Osteoblast (primary cell): Measurements from ENCODE around the gene PBX1. TPM values are rescaled to one million over a fixed set of nuclear protein-coding genes. Genes with fewer than 3 reads are reported as not detected.

Experiments used
- DNase-seq: peaks from one replicate; pipeline ENCODE4 v3.0.0; 2011; ENCODE audit warnings: low spot score, mixed read lengths; ENCODE audit not compliant: insufficient read length; ENCODE audit errors: missing footprints
- H2AFZ ChIP-seq: 2 replicates; pipeline ENCODE4 v1.6.0; 2011; ENCODE audit warnings: mild to moderate bottlenecking, low read length
- H3K27ac ChIP-seq: 2 replicates; pipeline ENCODE4 v1.5.1; 2011; ENCODE audit warnings: mild to moderate bottlenecking, low read depth, low read length, moderate library complexity
- H3K27me3 ChIP-seq: 2 replicates; pipeline ENCODE4 v1.6.0; 2012; ENCODE audit warnings: mild to moderate bottlenecking, control low read depth, inconsistent platforms, low read length, moderate library complexity; ENCODE audit not compliant: insufficient read depth
- H3K36me3 ChIP-seq: 2 replicates; pipeline ENCODE4 v1.5.1; 2011; ENCODE audit warnings: mild to moderate bottlenecking, low read length, control low read depth, moderate library complexity; ENCODE audit not compliant: insufficient read depth
- H3K4me1 ChIP-seq: 2 replicates; pipeline ENCODE4 v1.5.1; 2011; ENCODE audit warnings: mild to moderate bottlenecking, low read length, control low read depth, moderate library complexity; ENCODE audit not compliant: insufficient read depth
- H3K4me2 ChIP-seq: 2 replicates; pipeline ENCODE4 v1.6.0; 2011; ENCODE audit warnings: mild to moderate bottlenecking, low read length; ENCODE audit not compliant: insufficient read depth
- H3K4me3 ChIP-seq: fragments of 200-600 bp; sonication (generic); 3 replicates; pipeline ENCODE4 v1.5.1; 2012; ENCODE audit warnings: mild to moderate bottlenecking, low read length, inconsistent platforms; ENCODE audit not compliant: insufficient read depth
- H3K79me2 ChIP-seq: 2 replicates; pipeline ENCODE4 v1.6.0; 2012; ENCODE audit warnings: mild to moderate bottlenecking, low read length, control low read depth, inconsistent platforms; ENCODE audit not compliant: insufficient read depth
- H3K9me3 ChIP-seq: 2 replicates; pipeline ENCODE4 v1.5.1; 2011; ENCODE audit warnings: low read depth, low read length, control low read depth
- H4K20me1 ChIP-seq: 2 replicates; pipeline ENCODE4 v1.6.0; 2012; ENCODE audit warnings: mild to moderate bottlenecking, low read length, control low read depth; ENCODE audit not compliant: insufficient read depth
- total RNA-seq: library from RNA; depleted of rRNA; stranded (reverse); fragments of >200 nt; gene quantifications from 2 replicates; pipeline ENCODE4 v1.2.3, GENCODE V29; 2012
- TF ChIP-seq, protein P1 (sequence below): IDR thresholded peaks from 2 replicates; pipeline ENCODE4 v1.5.1; 2011; ENCODE audit warnings: mild to moderate bottlenecking, low read depth, low read length, moderate library complexity; ENCODE audit errors: extremely low read depth

The PBX1 gene
- total RNA-seq, 1 donor: 10.1 TPM

DNA sequence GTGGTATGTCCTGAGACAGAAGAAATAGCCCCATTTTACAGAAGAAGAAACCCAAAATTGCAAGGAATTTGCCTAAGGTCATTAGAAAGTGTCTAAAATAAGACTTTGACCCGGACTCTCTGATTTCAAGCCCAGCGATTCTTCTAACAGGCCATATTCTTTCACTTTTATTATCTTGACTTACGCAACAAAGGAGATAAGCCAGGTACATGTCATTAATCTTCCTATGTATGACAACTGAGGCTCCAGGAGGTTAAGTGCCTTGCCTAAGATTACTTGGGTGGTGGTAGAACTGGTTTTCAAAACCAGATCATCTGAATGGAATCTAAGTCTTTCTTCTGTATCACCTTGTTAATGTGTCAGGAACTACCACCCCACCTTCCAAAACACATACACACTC, 124.3 kb downstream of the PBX1 start:
- no peak overlapping the region for H2AFZ ChIP-seq
- H3K4me1 ChIP-seq: no peaks in the 10 kb centered on the region
- H3K4me3 ChIP-seq: no peak overlapping the region
- no peak for DNase-seq
- H3K4me2 ChIP-seq: no peak overlapping the region
- TF ChIP-seq, protein P1, sequence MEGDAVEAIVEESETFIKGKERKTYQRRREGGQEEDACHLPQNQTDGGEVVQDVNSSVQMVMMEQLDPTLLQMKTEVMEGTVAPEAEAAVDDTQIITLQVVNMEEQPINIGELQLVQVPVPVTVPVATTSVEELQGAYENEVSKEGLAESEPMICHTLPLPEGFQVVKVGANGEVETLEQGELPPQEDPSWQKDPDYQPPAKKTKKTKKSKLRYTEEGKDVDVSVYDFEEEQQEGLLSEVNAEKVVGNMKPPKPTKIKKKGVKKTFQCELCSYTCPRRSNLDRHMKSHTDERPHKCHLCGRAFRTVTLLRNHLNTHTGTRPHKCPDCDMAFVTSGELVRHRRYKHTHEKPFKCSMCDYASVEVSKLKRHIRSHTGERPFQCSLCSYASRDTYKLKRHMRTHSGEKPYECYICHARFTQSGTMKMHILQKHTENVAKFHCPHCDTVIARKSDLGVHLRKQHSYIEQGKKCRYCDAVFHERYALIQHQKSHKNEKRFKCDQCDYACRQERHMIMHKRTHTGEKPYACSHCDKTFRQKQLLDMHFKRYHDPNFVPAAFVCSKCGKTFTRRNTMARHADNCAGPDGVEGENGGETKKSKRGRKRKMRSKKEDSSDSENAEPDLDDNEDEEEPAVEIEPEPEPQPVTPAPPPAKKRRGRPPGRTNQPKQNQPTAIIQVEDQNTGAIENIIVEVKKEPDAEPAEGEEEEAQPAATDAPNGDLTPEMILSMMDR: no peak
- no peaks in the 10 kb centered on the region for H3K36me3 ChIP-seq
- no peaks in the 10 kb centered on the region for H4K20me1 ChIP-seq
- no peaks in the 10 kb centered on the region for H3K9me3 ChIP-seq
- no peaks in the 10 kb centered on the region for H3K27me3 ChIP-seq
- H3K27ac ChIP-seq: no peak overlapping the region
- H3K79me2 ChIP-seq: no peaks in the 10 kb centered on the region

GRCh38 chr1:164685266-164686035, 126.5 kb downstream of the PBX1 start:
- Histone ChIP-seq H2AFZ (no peak overlapping the region), H3K4me1 (no peaks in the 10 kb centered on the region), H3K36me3 (no peaks in the 10 kb centered on the region), H3K27ac (no peak overlapping the region), H3K4me3 (no peak overlapping the region), H3K4me2 (no peak overlapping the region), H3K27me3 (no peaks in the 10 kb centered on the region), H4K20me1 (no peaks in the 10 kb centered on the region), H3K79me2 (no peaks in the 10 kb centered on the region), H3K9me3 (no peaks in the 10 kb centered on the region)
- TF ChIP-seq, protein P1: no peak
- DNase-seq: no peak

GRCh38 chr1:164687777-164688176, 128.8 kb downstream of the PBX1 start:
- Histone ChIP-seq H4K20me1 (no peaks in the 10 kb centered on the region), H2AFZ (no peak overlapping the region), H3K79me2 (no peaks in the 10 kb centered on the region), H3K9me3 (no peaks in the 10 kb centered on the region), H3K36me3 (no peaks in the 10 kb centered on the region), H3K27me3 (no peaks in the 10 kb centered on the region), H3K4me2 (no peak overlapping the region), H3K27ac (no peak overlapping the region), H3K4me3 (no peak overlapping the region), H3K4me1 (no peaks in the 10 kb centered on the region)
- DNase-seq: no peak
- TF ChIP-seq, protein P1: no peak

DNA sequence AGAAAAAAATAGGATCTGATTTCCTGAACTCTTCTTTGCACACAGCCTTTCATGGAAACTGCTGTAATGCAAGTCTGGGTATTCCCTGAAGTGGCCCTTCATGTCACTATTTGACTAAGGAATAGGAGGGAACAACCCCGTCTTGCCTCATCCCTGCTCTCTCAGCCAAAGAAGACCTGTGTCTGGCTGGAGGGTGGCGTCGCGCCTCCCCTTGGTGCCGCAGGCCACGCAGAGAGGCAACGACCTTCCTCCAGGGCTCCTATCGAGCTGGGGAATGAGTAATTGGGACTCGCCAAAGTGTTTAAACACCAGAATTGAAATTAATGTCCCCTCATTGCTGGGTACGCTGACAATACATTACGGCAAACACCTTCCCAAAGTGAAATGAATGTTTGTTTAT, 129.8 kb downstream of the PBX1 start:
- no peaks in the 10 kb centered on the region for H3K36me3 ChIP-seq
- TF ChIP-seq, protein P1: no peak

More for the DNA sequence above, 129.8 kb downstream of the PBX1 start:
- H3K9me3 ChIP-seq: no peaks in the 10 kb centered on the region
- no peak overlapping the region for H3K4me2 ChIP-seq
- H3K4me1 ChIP-seq: no peaks in the 10 kb centered on the region
- no peak overlapping the region for H2AFZ ChIP-seq
- no peak overlapping the region for H3K27ac ChIP-seq
- no peak overlapping the region for H3K4me3 ChIP-seq
- no peak for DNase-seq
- no peaks in the 10 kb centered on the region for H3K79me2 ChIP-seq
- no peaks in the 10 kb centered on the region for H3K27me3 ChIP-seq
- H4K20me1 ChIP-seq: no peaks in the 10 kb centered on the region
